Uterus (tissue), 4 donors: Measurements from ENCODE around the gene LENEP. TPM values are rescaled to one million over a fixed set of nuclear protein-coding genes. Genes with fewer than 3 reads are reported as not detected.

ENCODE experiments used
- DNase-seq, 2 donors: peaks; one replicate each; pipeline ENCODE4 v3.0.0-alpha.2; 2019 to 2020
- H3K27ac ChIP-seq, 2 donors: fragments of 200-600 bp; sonication (generic); 1 replicate in 1 of 2; 2 replicates in 1 of 2; pipeline ENCODE4 v1.5.1; 2016 to 2018
- H3K27me3 ChIP-seq, 2 donors: fragments of 200-600 bp; sonication (generic); one replicate each; pipeline ENCODE4 v1.5.1; 2018 to 2019; ENCODE audit warnings: control low read depth in 1 of 2
- H3K36me3 ChIP-seq, 2 donors: fragments of 200-600 bp; sonication (generic); one replicate each; pipeline ENCODE4 v1.5.1; 2019; ENCODE audit warnings: control low read depth in 1 of 2
- H3K4me1 ChIP-seq, 2 donors: fragments of 200-600 bp; sonication (generic); one replicate each; pipeline ENCODE4 v1.5.1; 2018 to 2019; ENCODE audit warnings: control low read depth in 1 of 2
- H3K4me3 ChIP-seq, 2 donors: fragments of 200-600 bp; sonication (generic); 1 replicate in 1 of 2; 2 replicates in 1 of 2; pipeline ENCODE4 v1.5.1; 2018 to 2019; ENCODE audit warnings: mild to moderate bottlenecking in 1 of 2
- H3K9me3 ChIP-seq, 2 donors: fragments of 200-600 bp; sonication (generic); one replicate each; pipeline ENCODE4 v1.5.1; 2019; ENCODE audit warnings: control low read depth in 1 of 2
- CTCF ChIP-seq, 4 experiments: fragments of 200-600 bp in 2 of 4; fragments of 450-650 bp in 2 of 4; sonication (generic) in 2 of 4; IDR thresholded peaks; one replicate each; pipeline ENCODE4 v1.5.1; 2016 to 2019; ENCODE audit warnings: antibody characterized with exemption in 4 of 4, mild to moderate bottlenecking in 2 of 4, moderate library complexity in 1 of 4
- POLR2A ChIP-seq, 2 donors: fragments of 450-650 bp; IDR thresholded peaks; one replicate each; pipeline ENCODE4 v1.6.1; 2016; ENCODE audit warnings: antibody characterized with exemption in 2 of 2, mild to moderate bottlenecking in 1 of 2, moderate library complexity in 1 of 2
- intact Hi-C: fragments of 100-400 bp; cut with DNase I; formaldehyde crosslinking; loops from one replicate; pipeline ENCODE4 v1.15.1; 2023; ENCODE audit warnings: low total_unique reads
- total RNA-seq, 4 donors: library from RNA; depleted of rRNA in 3 of 4; stranded (reverse); fragments of >200 nt in 3 of 4; gene quantifications; one replicate each; pipeline versions ENCODE4 v1.1.0 to v1.2.4, GENCODE V29; 2014 to 2023
- donor health status: DM: yes; HTN: yes; CAD: no.

LENEP gene
- total RNA-seq, 4 donors from 2014 or later: 0.83 TPM; not detected in 3

GRCh38 chr1:154945962-154946850 lies 47.2 kb upstream of the LENEP start:
- no peaks in the 10 kb centered on the region for H3K36me3 ChIP-seq
- intact Hi-C loops: no loop called here
- DNase-seq: no peak
- H3K9me3 ChIP-seq: no peaks in the 10 kb centered on the region
- H3K4me1 ChIP-seq: no peaks in the 10 kb centered on the region
- H3K27me3 ChIP-seq: no peaks in the 10 kb centered on the region
- H3K4me3 ChIP-seq: no peak overlapping the region
- no peak overlapping the region for H3K27ac ChIP-seq
- no peak for TF ChIP-seq POLR2A (IDR thresholded peaks at IDR 0.05)
- TF ChIP-seq CTCF (IDR thresholded peaks at IDR 0.05): no peak

- DNase-seq: no peak
- H3K36me3 ChIP-seq: no peaks in the 10 kb centered on the region
- H3K4me1 ChIP-seq: no peaks in the 10 kb centered on the region
- no peak for TF ChIP-seq CTCF (IDR thresholded peaks at IDR 0.05)
- TF ChIP-seq POLR2A (IDR thresholded peaks at IDR 0.05): no peak
- H3K27me3 ChIP-seq: no peaks in the 10 kb centered on the region
- intact Hi-C loops: no loop called here
- no peaks in the 10 kb centered on the region for H3K9me3 ChIP-seq
- no peak overlapping the region for H3K4me3 ChIP-seq
- no peak overlapping the region for H3K27ac ChIP-seq
These were observed 45.3 kb upstream of the LENEP start for GRCh38 chr1:154948079-154948478.

GRCh38 chr1:154951901-154952657 lies 41.3 kb upstream of the LENEP start:
- no peak for DNase-seq
- intact Hi-C loops: no loop called here
- no peak overlapping the region for H3K4me3 ChIP-seq
- no peaks in the 10 kb centered on the region for H3K36me3 ChIP-seq
- H3K27ac ChIP-seq: no peak overlapping the region
- H3K4me1 ChIP-seq: peaks cover 3 to 22% of the 10 kb centered on the region in 2 donors
- H3K27me3 ChIP-seq: no peaks in the 10 kb centered on the region
- H3K9me3 ChIP-seq: no peaks in the 10 kb centered on the region
- TF ChIP-seq POLR2A (IDR thresholded peaks at IDR 0.05): no peak
- no peak for TF ChIP-seq CTCF (IDR thresholded peaks at IDR 0.05)

- intact Hi-C loops: no loop called here
- peaks cover 3 to 22% of the 10 kb centered on the region in 2 donors for H3K4me1 ChIP-seq
- H3K4me3 ChIP-seq: no peak overlapping the region
- no peaks in the 10 kb centered on the region for H3K9me3 ChIP-seq
- TF ChIP-seq POLR2A (IDR thresholded peaks at IDR 0.05) (no peak), CTCF (IDR thresholded peaks at IDR 0.05) (no peak)
- no peaks in the 10 kb centered on the region for H3K27me3 ChIP-seq
- DNase-seq: no peak
- no peak overlapping the region for H3K27ac ChIP-seq
- no peaks in the 10 kb centered on the region for H3K36me3 ChIP-seq
These were observed 40.7 kb upstream of the LENEP start for GRCh38 chr1:154952664-154953063.

GRCh38 chr1:154953611-154954038 lies 39.8 kb upstream of the LENEP start:
- intact Hi-C loops: no loop called here
- Histone ChIP-seq H3K4me3 (no peak overlapping the region), H3K27ac (no peak overlapping the region), H3K9me3 (no peaks in the 10 kb centered on the region), H3K27me3 (no peaks in the 10 kb centered on the region), H3K4me1 (peaks cover 3 to 22% of the 10 kb centered on the region in 2 donors), H3K36me3 (no peaks in the 10 kb centered on the region)
- no peak for DNase-seq
- TF ChIP-seq POLR2A (IDR thresholded peaks at IDR 0.05): no peak
- no peak for TF ChIP-seq CTCF (IDR thresholded peaks at IDR 0.05)
